ENCODE results near the gene MYO3B. TPM values are rescaled to one million over a fixed set of nuclear protein-coding genes. Genes with fewer than 3 reads are reported as not detected.

MYO3B gene
- total RNA-seq, 1 donor from 2014 or later, result not detected

GRCh38 chr2:170227507-170227947, 49.6 kb downstream of the MYO3B start:
- no peak overlapping the region for H3K4me3 Mint-ChIP-seq
- no peaks in the 10 kb centered on the region for H3K9me3 Mint-ChIP-seq
- no peak overlapping the region for H3K27ac Mint-ChIP-seq (ENCODE audit: unreplicated experiment)
- TF ChIP-seq CTCF (conservative IDR thresholded peaks at IDR 0.05), result no peak
- no peaks in the 10 kb centered on the region for H3K27me3 Mint-ChIP-seq (ENCODE audit: low read depth)
- peaks cover 12% of the 10 kb centered on the region for H3K4me1 Mint-ChIP-seq
- no peaks in the 10 kb centered on the region for H3K36me3 Mint-ChIP-seq (ENCODE audit: low read depth)
- no peak for DNase-seq (ENCODE audit: low read depth, low spot score)

GRCh38 chr2:170227951-170228350, 50.0 kb downstream of the MYO3B start:
- no peak overlapping the region for H3K4me3 Mint-ChIP-seq
- peaks cover 8% of the 10 kb centered on the region for H3K4me1 Mint-ChIP-seq
- no peaks in the 10 kb centered on the region for H3K27me3 Mint-ChIP-seq (ENCODE audit: low read depth)
- H3K27ac Mint-ChIP-seq (ENCODE audit: unreplicated experiment), result no peak overlapping the region
- TF ChIP-seq CTCF (conservative IDR thresholded peaks at IDR 0.05), result no peak
- no peaks in the 10 kb centered on the region for H3K9me3 Mint-ChIP-seq
- no peak for DNase-seq (ENCODE audit: low read depth, low spot score)
- H3K36me3 Mint-ChIP-seq (ENCODE audit: low read depth), result no peaks in the 10 kb centered on the region

- no peak for DNase-seq (ENCODE audit: low read depth, low spot score)
- Mint-ChIP-seq H3K4me3 (no peak overlapping the region), H3K27ac (ENCODE audit: unreplicated experiment) (no peak overlapping the region), H3K36me3 (ENCODE audit: low read depth) (no peaks in the 10 kb centered on the region), H3K9me3 (no peaks in the 10 kb centered on the region), H3K27me3 (ENCODE audit: low read depth) (no peaks in the 10 kb centered on the region), H3K4me1 (peaks cover 5% of the 10 kb centered on the region)
- TF ChIP-seq CTCF (conservative IDR thresholded peaks at IDR 0.05), result no peak
Observed at GRCh38 chr2:170228429-170228828, 50.5 kb downstream of the MYO3B start.

GRCh38 chr2:170229125-170229524, 51.2 kb downstream of the MYO3B start:
- Mint-ChIP-seq H3K27me3 (ENCODE audit: low read depth) (no peaks in the 10 kb centered on the region), H3K4me3 (no peak overlapping the region), H3K27ac (ENCODE audit: unreplicated experiment) (no peak overlapping the region), H3K4me1 (peaks cover 5% of the 10 kb centered on the region), H3K9me3 (no peaks in the 10 kb centered on the region), H3K36me3 (ENCODE audit: low read depth) (no peaks in the 10 kb centered on the region)
- DNase-seq (ENCODE audit: low read depth, low spot score), result no peak
- no peak for TF ChIP-seq CTCF (conservative IDR thresholded peaks at IDR 0.05)

GRCh38 chr2:170229744-170230143, 51.8 kb downstream of the MYO3B start:
- Mint-ChIP-seq H3K36me3 (ENCODE audit: low read depth) (no peaks in the 10 kb centered on the region), H3K27me3 (ENCODE audit: low read depth) (no peaks in the 10 kb centered on the region), H3K27ac (ENCODE audit: unreplicated experiment) (no peak overlapping the region), H3K4me3 (no peak overlapping the region), H3K4me1 (peaks cover 2% of the 10 kb centered on the region), H3K9me3 (no peaks in the 10 kb centered on the region)
- TF ChIP-seq CTCF (conservative IDR thresholded peaks at IDR 0.05), result no peak
- no peak for DNase-seq (ENCODE audit: low read depth, low spot score)

All from neural crest cell (in vitro differentiated cells).